Stimulated activated CD4-positive, alpha-beta T cell treated with anti-CD3 and anti-CD28 coated beads, Interleukin-1b, Interleukin-23, amount 100 ng/mL, for 4 hours (primary cell): ENCODE results near the gene CLNK.

ENCODE experiments used
- DNase-seq, 2 donors: peaks; one replicate each; pipeline ENCODE4 v3.0.0-alpha.2; 2020; ENCODE audit warnings: low read depth in 2 of 2

The CLNK gene

GRCh38 chr4:10521424-10521823 is 163.1 kb downstream of the CLNK start:
- DNase-seq = no peak

- no peak for DNase-seq
Observed at GRCh38 chr4:10509733-10510132, 174.8 kb downstream of the CLNK start.

GRCh38 chr4:10506077-10506476 is 178.5 kb downstream of the CLNK start:
- no peak for DNase-seq

GRCh38 chr4:10504570-10505179 is 179.9 kb downstream of the CLNK start:
- no peak for DNase-seq

- no peak for DNase-seq
Observed at GRCh38 chr4:10502717-10503116, 181.9 kb downstream of the CLNK start.

- no peak for DNase-seq
Observed at GRCh38 chr4:10500776-10501175, 183.8 kb downstream of the CLNK start.

- no peak for DNase-seq
Observed at GRCh38 chr4:10496200-10496599, 188.4 kb downstream of the CLNK start.

- no peak for DNase-seq
Observed at GRCh38 chr4:10495651-10496050, 188.9 kb downstream of the CLNK start.

- DNase-seq = no peak
Observed at GRCh38 chr4:10492464-10492863, 192.1 kb downstream of the CLNK start.

- no peak for DNase-seq
Observed at GRCh38 chr4:10491401-10491800, 193.2 kb downstream of the CLNK start.

- DNase-seq = no peak
Observed at GRCh38 chr4:10490996-10491395, 193.6 kb downstream of the CLNK start.

- no peak for DNase-seq
Observed at GRCh38 chr4:10482913-10483312, 201.7 kb downstream of the CLNK start.

- DNase-seq = no peak
Observed at GRCh38 chr4:10480616-10481015, 204.0 kb downstream of the CLNK start.

GRCh38 chr4:10478621-10479020 is 205.9 kb downstream of the CLNK start:
- no peak for DNase-seq

- DNase-seq = no peak
Observed at GRCh38 chr4:10470505-10470904, 214.1 kb downstream of the CLNK start.

- no peak for DNase-seq
Observed at GRCh38 chr4:10466161-10466560, 218.4 kb downstream of the CLNK start.

- DNase-seq = no peak
Observed at GRCh38 chr4:10462876-10463275, 221.7 kb downstream of the CLNK start.

- no peak for DNase-seq
Observed at GRCh38 chr4:10461850-10462400, 222.6 kb downstream of the CLNK start.

GRCh38 chr4:10461091-10461849 is 223.3 kb downstream of the CLNK start:
- peak; percentile 61 to 72 for DNase-seq

GRCh38 chr4:10460313-10461047 is 224.1 kb downstream of the CLNK start:
- DNase-seq = no peak

GRCh38 chr4:10459305-10459704 is 225.3 kb downstream of the CLNK start:
- DNase-seq = no peak

GRCh38 chr4:10458177-10458576 is 226.4 kb downstream of the CLNK start:
- DNase-seq = no peak
